ENCODE data around the gene CISH.

The CISH gene

GRCh38 chr3:50568947-50569749, 42.4 kb downstream of the CISH start, which contains the start of gene HEMK1:
Gene HEMK1, plus strand, starts transcription at chr3:50569522. Its CDS starts 1,583 bp downstream, at chr3:50571105.
- peak; percentile 98 to 100 (median 99) for DNase-seq

- DNase-seq: peak; percentile 95 to 98 (median 96)
Measured at GRCh38 chr3:50567386-50568167, 44.0 kb downstream of the CISH start, which contains the start of gene C3orf18. Gene C3orf18, minus strand, starts transcription at chr3:50567747. Its CDS starts 2,048 bp downstream, at chr3:50565699.

GRCh38 chr3:50567011-50567385, 44.6 kb downstream of the CISH start:
- no peak for DNase-seq

- DNase-seq: no peak
Measured at GRCh38 chr3:50564321-50564720, 47.3 kb downstream of the CISH start.

- DNase-seq: no peak
Measured at GRCh38 chr3:50563867-50564266, 47.7 kb downstream of the CISH start.

- DNase-seq: peak; percentile 64 to 82 (median 77)
Measured at GRCh38 chr3:50562861-50563260, 48.7 kb downstream of the CISH start.

- DNase-seq: no peak
Measured at GRCh38 chr3:50559702-50560101, 51.9 kb downstream of the CISH start.

GRCh38 chr3:50557915-50558314, 53.7 kb downstream of the CISH start:
- DNase-seq: no peak

- DNase-seq: no peak
Measured at GRCh38 chr3:50557106-50557505, 54.5 kb downstream of the CISH start.

Measured in suppressor macrophage treated with lipopolysaccharide for 1 hour (primary cell).